Astrocyte of the spinal cord (primary cell): Measurements from ENCODE around the gene USP22.
A peak's percentile ranks its signal among the peaks of the same experiment; 100 is the strongest.

ENCODE experiments used
- DNase-seq: peaks from one replicate; pipeline ENCODE4 v3.0.0; 2011; ENCODE audit warnings: low read depth, low spot score
- H3K4me3 ChIP-seq: 2 replicates; pipeline ENCODE4 v1.5.1; 2011; ENCODE audit warnings: low read depth, mild to moderate bottlenecking, low read length, moderate library complexity
- in situ Hi-C: cut with HindIII; loops from 2 replicates; pipeline ENCODE4 v1.10.0; 2017; ENCODE audit warnings: low sequenced_read_pairs
- TF ChIP-seq, protein P1 (sequence below): IDR thresholded peaks from 2 replicates; pipeline ENCODE4 v1.5.1; 2012; ENCODE audit warnings: low read depth, mild to moderate bottlenecking, low read length, inconsistent platforms

USP22 gene

GRCh38 chr17:20960871-20961270, 81.9 kb downstream of the USP22 start:
- no peak overlapping the region for H3K4me3 ChIP-seq
- TF ChIP-seq, protein P1, sequence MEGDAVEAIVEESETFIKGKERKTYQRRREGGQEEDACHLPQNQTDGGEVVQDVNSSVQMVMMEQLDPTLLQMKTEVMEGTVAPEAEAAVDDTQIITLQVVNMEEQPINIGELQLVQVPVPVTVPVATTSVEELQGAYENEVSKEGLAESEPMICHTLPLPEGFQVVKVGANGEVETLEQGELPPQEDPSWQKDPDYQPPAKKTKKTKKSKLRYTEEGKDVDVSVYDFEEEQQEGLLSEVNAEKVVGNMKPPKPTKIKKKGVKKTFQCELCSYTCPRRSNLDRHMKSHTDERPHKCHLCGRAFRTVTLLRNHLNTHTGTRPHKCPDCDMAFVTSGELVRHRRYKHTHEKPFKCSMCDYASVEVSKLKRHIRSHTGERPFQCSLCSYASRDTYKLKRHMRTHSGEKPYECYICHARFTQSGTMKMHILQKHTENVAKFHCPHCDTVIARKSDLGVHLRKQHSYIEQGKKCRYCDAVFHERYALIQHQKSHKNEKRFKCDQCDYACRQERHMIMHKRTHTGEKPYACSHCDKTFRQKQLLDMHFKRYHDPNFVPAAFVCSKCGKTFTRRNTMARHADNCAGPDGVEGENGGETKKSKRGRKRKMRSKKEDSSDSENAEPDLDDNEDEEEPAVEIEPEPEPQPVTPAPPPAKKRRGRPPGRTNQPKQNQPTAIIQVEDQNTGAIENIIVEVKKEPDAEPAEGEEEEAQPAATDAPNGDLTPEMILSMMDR: no peak
- DNase-seq: no peak
- in situ Hi-C loops: no loop called here

GRCh38 chr17:20955427-20956323, 87.1 kb downstream of the USP22 start:
- DNase-seq: peak; percentile 12
- no peak overlapping the region for H3K4me3 ChIP-seq
- TF ChIP-seq, protein P1: no peak
- in situ Hi-C loops: no loop called here

DNA sequence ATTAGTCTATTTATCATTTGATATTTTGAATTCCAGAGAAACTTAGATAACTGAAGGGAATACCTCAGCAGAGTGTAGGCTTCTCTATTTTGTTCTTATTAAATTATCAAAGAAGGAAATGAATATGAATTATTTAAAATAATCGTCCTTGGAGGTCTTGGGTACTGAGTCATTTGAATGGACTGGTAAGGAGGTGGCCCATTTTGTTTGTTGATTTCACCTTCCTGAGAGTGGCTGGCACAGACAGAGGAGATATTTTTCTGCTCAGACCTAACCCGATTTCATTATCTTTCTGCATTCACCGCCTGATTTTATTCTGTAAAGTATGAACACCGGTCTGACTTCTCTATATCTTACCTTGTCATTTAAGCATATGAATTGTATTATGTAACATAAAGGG, 88.0 kb downstream of the USP22 start:
- in situ Hi-C loops: no loop called here
- no peak overlapping the region for H3K4me3 ChIP-seq
- TF ChIP-seq, protein P1: no peak
- DNase-seq: no peak

DNA sequence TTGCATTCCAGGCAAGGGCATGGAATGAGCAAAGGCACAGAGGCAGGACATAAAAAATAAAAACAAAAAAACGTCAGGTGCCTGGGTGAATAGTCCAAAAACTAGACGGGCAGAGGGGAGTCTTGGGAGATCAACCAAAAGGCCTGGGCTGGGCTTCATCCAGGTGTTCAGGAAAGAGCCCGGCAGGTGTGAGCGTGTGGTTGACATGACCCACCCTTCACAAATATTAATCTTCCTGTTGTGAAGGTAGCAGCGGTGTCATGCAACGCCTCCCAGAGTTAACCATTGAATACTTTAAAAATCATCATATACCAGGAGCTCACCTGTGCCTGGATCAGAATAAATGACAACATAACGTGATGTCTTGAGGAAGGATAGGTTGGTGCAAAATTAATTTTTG, 90.6 kb downstream of the USP22 start:
- no peak for DNase-seq
- TF ChIP-seq, protein P1: no peak
- in situ Hi-C loops: no loop called here

More for the DNA sequence above, 90.6 kb downstream of the USP22 start:
- no peak overlapping the region for H3K4me3 ChIP-seq
